ENCODE results near the gene SLC15A2.
A peak's percentile ranks its signal among the peaks of the same experiment; 100 is the strongest.

SLC15A2 gene

DNA sequence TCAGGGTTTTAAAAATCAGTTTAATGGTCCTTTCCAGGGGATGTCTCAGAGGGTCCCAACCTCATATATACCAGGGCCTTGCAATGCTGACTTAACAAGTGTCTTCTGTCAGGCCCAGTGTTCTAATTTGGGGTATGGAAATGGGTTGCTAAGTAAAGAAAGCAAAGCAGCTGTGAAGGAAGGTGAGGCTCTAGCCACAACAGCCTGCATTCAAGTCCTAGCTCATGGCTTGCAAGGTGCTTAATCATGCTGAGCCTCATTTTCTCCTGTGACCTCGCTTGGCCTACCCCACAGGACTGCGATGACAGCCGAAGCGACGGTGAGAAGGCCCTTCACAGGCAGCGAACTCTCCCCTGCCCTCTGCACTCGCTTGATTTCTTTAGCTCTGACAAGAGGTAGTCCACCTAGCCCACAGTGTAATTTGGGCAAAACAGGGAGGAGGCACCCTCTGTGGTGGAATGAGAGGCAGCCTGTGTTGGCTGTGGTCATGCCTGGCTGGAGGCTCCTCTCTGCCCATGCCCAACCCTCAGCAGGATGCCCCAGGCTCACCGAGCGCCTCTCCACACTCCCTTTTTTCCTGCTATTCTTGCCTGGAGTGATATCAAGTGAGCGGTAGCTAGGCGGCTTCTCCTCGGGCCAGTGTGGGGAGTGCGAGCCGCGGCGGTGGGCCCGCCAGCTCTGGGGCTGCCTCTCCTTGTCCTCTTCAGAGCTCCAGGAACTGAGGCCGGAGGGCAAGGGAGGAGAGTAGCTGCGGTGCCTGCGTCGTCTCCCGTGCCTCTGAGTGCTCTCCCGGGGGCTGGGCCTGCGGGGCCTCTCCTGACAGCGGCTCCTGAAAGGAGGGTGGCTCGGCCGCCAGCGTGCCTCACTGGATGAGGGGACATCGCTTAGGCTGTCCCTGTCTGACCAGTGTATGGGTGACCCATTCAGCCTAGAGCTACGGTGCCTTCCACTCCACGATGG is 98.7 kb downstream of the SLC15A2 start:
- TF ChIP-seq POLR2A (IDR thresholded peaks at IDR 0.05; ENCODE audit: low read depth, low read length) (no peak), POLR2AphosphoS5 (IDR thresholded peaks at IDR 0.05; ENCODE audit: low read depth, low read length) (no peak), POU2F2 (IDR thresholded peaks at IDR 0.05; ENCODE audit: low read depth, low read length) (peak; percentile 88), PAX5 (IDR thresholded peaks at IDR 0.05; ENCODE audit: insufficient read depth, low read length, severe bottlenecking) (no peak), SPI1 (IDR thresholded peaks at IDR 0.05; ENCODE audit: low read depth, low read length) (no peak), TAF1 (IDR thresholded peaks at IDR 0.05; ENCODE audit: low read depth, low read length) (no peak)
- peak; percentile 49 for DNase-seq (ENCODE audit: insufficient read length, low spot score)
- peak; percentile 98 for FAIRE-seq
